ENCODE measurements around the gene FNDC11.
"Not testable (repeated sequence)": the region's sequence is repeated elsewhere in the genome, so short reads cannot be mapped to it uniquely, and the experiment has no call there.

FNDC11 gene

GRCh38 chr20:63599396-63600050, 45.6 kb downstream of the FNDC11 start:
- DNase-seq (ENCODE audit: low spot score), result no peak

GRCh38 chr20:63601679-63602078, 47.7 kb downstream of the FNDC11 start:
- DNase-seq (ENCODE audit: low spot score), result not testable (repeated sequence)

GRCh38 chr20:63602321-63602720, 48.4 kb downstream of the FNDC11 start:
- no peak for DNase-seq (ENCODE audit: low spot score)
